Left lung (tissue), 10 donors: ENCODE data around the gene GTSE1. TPM values are rescaled to one million over a fixed set of nuclear protein-coding genes. Genes with fewer than 3 reads are reported as not detected.

Experiments
- ATAC-seq: fragments of 200-7000 bp; cut with Tn5 transposase; one replicate; pipeline ENCODE4 v1.9.1; 2020; ENCODE audit warnings: moderate library complexity
- DNase-seq, 4 donors: peaks; one replicate each; pipeline ENCODE4 v3.0.0-alpha.2; 2013 to 2020
- H3K27ac ChIP-seq, 2 donors: fragments of 200-600 bp; sonication (generic) in 1 of 2; one replicate each; pipeline versions ENCODE4 v1.5.0 to v1.8.0; 2020 to 2021
- H3K27me3 ChIP-seq, 2 donors: fragments of 200-600 bp; sonication (generic) in 1 of 2; one replicate each; pipeline versions ENCODE4 v1.5.0 to v1.8.0; 2020 to 2021
- H3K36me3 ChIP-seq, 2 donors: fragments of 200-600 bp; sonication (generic) in 1 of 2; one replicate each; pipeline versions ENCODE4 v1.5.0 to v1.8.0; 2020 to 2021
- H3K4me1 ChIP-seq, 2 donors: fragments of 200-600 bp; one replicate each; pipeline ENCODE4 v1.8.0; 2021
- H3K4me3 ChIP-seq, 2 donors: fragments of 200-600 bp; sonication (generic) in 1 of 2; one replicate each; pipeline versions ENCODE4 v1.5.0 to v1.8.0; 2020 to 2021; ENCODE audit warnings: mild to moderate bottlenecking in 1 of 2
- H3K9me3 ChIP-seq, 2 donors: fragments of 200-600 bp; sonication (generic) in 1 of 2; one replicate each; pipeline versions ENCODE4 v1.5.0 to v1.8.0; 2020 to 2021
- CTCF ChIP-seq, 2 donors: fragments of 200-600 bp; sonication (generic) in 1 of 2; IDR thresholded peaks; one replicate each; pipeline versions ENCODE4 v1.5.0 to v1.8.0; 2021; ENCODE audit warnings: antibody characterized with exemption in 2 of 2
- intact Hi-C, 2 donors: fragments of 100-400 bp; cut with DNase I; formaldehyde crosslinking; loops; one replicate each; pipeline versions ENCODE4 v1.11.2 to v1.14.2; 2022
- polyA plus RNA-seq, 6 donors: library from polyadenylated mRNA; unstranded; fragments of 120-200 nt; gene quantifications; one replicate each; pipeline ENCODE4 v1.2.1, GENCODE V29; 2013; ENCODE audit not compliant: insufficient read length in 6 of 6
- total RNA-seq, 2 donors: library from RNA; stranded (reverse); fragmentation: NEBNext Ultra II Directional; extraction: Animal tissue kit (Norgen Biotek cat#: 25700); gene quantifications; one replicate each; pipeline ENCODE4 v1.2.1, GENCODE V29; 2021
- donor health status: DM: no; HTN: yes; CAD: no.
- donor health status: DM: no; HTN: no; CAD: no.

GTSE1 gene
- total and polyA plus RNA-seq, 8 donors, result 1.5 to 30.6 (median 15.3) TPM

- H3K4me3 ChIP-seq, result no peak overlapping the region
- peaks cover 0 to 98% of the 10 kb centered on the region in 2 donors for H3K36me3 ChIP-seq
- DNase-seq, result peak in 3 of 4 donors; percentile 56 to 79 (median 72)
- no peak overlapping the region for H3K27ac ChIP-seq
- intact Hi-C loops, result no loop called here
- peak; percentile 52 to 63 for TF ChIP-seq CTCF (IDR thresholded peaks at IDR 0.05)
- peak; percentile 57 for ATAC-seq
- peaks cover 0 to 4% of the 10 kb centered on the region in 2 donors for H3K4me1 ChIP-seq
- H3K9me3 ChIP-seq, result no peaks in the 10 kb centered on the region
- H3K27me3 ChIP-seq, result no peaks in the 10 kb centered on the region
Observed at GRCh38 chr22:46355369-46355995, 58.8 kb downstream of the GTSE1 start.

- peaks cover 0 to 4% of the 10 kb centered on the region in 2 donors for H3K4me1 ChIP-seq
- H3K4me3 ChIP-seq, result no peak overlapping the region
- no peak overlapping the region for H3K27ac ChIP-seq
- peak in 1 of 4 donors; percentile 61 for DNase-seq
- H3K36me3 ChIP-seq, result peaks cover 0 to 92% of the 10 kb centered on the region in 2 donors
- TF ChIP-seq CTCF (IDR thresholded peaks at IDR 0.05), result no peak
- no peaks in the 10 kb centered on the region for H3K27me3 ChIP-seq
- intact Hi-C loops, result no loop called here
- H3K9me3 ChIP-seq, result no peaks in the 10 kb centered on the region
- no peak for ATAC-seq
Observed at GRCh38 chr22:46355996-46356471, 59.4 kb downstream of the GTSE1 start.

GRCh38 chr22:46356496-46357480 lies 60.1 kb downstream of the GTSE1 start:
- intact Hi-C loops, result no loop called here
- Histone ChIP-seq H3K4me1 (peaks cover 0 to 4% of the 10 kb centered on the region in 2 donors), H3K27me3 (no peaks in the 10 kb centered on the region), H3K9me3 (no peaks in the 10 kb centered on the region), H3K4me3 (no peak overlapping the region), H3K36me3 (peaks cover 0 to 85% of the 10 kb centered on the region in 2 donors), H3K27ac (no peak overlapping the region)
- DNase-seq, result peak in 1 of 4 donors; percentile 71
- ATAC-seq, result no peak
- TF ChIP-seq CTCF (IDR thresholded peaks at IDR 0.05), result no peak

- no peak overlapping the region for H3K27ac ChIP-seq
- H3K27me3 ChIP-seq, result no peaks in the 10 kb centered on the region
- H3K4me1 ChIP-seq, result no peaks in the 10 kb centered on the region
- intact Hi-C loops, result no loop called here
- peak in 1 of 4 donors; percentile 57 for DNase-seq
- H3K36me3 ChIP-seq, result peaks cover 0 to 84% of the 10 kb centered on the region in 2 donors
- H3K9me3 ChIP-seq, result no peaks in the 10 kb centered on the region
- no peak overlapping the region for H3K4me3 ChIP-seq
- no peak for ATAC-seq
- no peak for TF ChIP-seq CTCF (IDR thresholded peaks at IDR 0.05)
Observed at GRCh38 chr22:46357711-46358520, 61.2 kb downstream of the GTSE1 start.
